Cardiac fibroblast (primary cell): ENCODE data around the gene TNS2.

Experiments used
- DNase-seq, 2 donors: peaks; one replicate each; pipeline versions ENCODE4 v3.0.0 to v3.0.0-alpha.2; 2010; ENCODE audit warnings: low read depth in 2 of 2
- H3K4me3 ChIP-seq, 2 donors: replicated peaks in 1 of 2; 1 replicate in 1 of 2; 2 replicates in 1 of 2; pipeline ENCODE4 v1.5.1; 2011; ENCODE audit warnings: low read depth in 2 of 2, low read length in 2 of 2, mild to moderate bottlenecking in 2 of 2, moderate library complexity in 1 of 2
- TF ChIP-seq, protein P1 (sequence below): IDR thresholded peaks from one replicate; pipeline ENCODE4 v1.5.1; 2011; ENCODE audit warnings: low read depth, mild to moderate bottlenecking, low read length, inconsistent platforms

Gene TNS2

GRCh38 chr12:53077030-53077429, 27.2 kb downstream of the TNS2 start:
- TF ChIP-seq, protein P1, sequence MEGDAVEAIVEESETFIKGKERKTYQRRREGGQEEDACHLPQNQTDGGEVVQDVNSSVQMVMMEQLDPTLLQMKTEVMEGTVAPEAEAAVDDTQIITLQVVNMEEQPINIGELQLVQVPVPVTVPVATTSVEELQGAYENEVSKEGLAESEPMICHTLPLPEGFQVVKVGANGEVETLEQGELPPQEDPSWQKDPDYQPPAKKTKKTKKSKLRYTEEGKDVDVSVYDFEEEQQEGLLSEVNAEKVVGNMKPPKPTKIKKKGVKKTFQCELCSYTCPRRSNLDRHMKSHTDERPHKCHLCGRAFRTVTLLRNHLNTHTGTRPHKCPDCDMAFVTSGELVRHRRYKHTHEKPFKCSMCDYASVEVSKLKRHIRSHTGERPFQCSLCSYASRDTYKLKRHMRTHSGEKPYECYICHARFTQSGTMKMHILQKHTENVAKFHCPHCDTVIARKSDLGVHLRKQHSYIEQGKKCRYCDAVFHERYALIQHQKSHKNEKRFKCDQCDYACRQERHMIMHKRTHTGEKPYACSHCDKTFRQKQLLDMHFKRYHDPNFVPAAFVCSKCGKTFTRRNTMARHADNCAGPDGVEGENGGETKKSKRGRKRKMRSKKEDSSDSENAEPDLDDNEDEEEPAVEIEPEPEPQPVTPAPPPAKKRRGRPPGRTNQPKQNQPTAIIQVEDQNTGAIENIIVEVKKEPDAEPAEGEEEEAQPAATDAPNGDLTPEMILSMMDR = no peak
- DNase-seq = no peak
- no peak overlapping the region for H3K4me3 ChIP-seq

- peak in 1 of 2 donors; percentile 51 for DNase-seq
- H3K4me3 ChIP-seq = peak overlapping the region; percentile 55 to 72
Observed at GRCh38 chr12:53078425-53079225, 28.8 kb downstream of the TNS2 start.

DNA sequence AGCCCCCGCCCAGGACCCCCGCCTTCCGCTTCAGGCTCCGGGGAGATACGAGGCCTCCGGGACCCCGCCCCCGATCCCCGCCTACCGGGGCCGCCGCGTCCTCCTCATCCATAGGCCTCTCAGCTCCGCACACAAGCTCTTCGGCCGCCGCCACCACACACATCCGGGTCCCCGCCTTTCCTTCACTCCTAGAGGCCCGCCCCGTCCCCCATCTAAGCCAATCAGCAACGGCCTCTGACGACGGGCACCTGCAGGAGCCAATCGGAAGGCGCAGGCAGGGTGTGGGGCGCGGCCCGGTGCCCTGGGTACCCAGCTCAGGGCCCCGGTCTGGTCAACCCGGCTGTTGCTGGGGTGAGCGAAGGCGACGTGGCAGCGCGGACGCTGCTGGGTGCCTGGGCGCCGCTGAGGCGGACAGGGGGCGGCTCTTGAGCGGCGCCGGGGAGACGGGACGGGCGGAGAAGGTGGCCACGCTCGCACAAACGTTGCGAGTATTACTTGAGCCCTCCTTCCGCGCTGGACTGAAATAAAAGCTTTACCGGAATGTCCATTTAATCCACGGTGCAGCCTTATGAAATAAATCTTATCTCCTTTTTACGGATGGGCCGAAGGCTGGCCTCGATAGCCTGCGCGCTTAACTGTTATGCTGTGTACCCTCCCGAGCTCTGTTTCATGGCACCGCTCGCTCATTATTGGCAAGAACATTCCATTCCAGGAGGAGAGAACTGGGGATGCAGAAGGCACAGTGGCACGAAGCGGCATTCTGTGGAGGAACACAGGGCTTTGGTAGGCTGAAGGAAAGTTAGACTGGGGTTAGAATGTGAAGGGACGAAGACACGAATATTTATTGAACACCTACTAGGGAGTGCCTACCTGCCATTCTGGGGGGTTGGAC, 29.6 kb downstream of the TNS2 start, which contains the start of gene SPRYD3:
Gene SPRYD3, minus strand, starts transcription at position 165 of the 892 bp plus-strand sequence. Its CDS starts 57 bp downstream, at position 108.
- peak within 1 kb of the TSS; percentile 55 to 72 for H3K4me3 ChIP-seq
- TF ChIP-seq, protein P1 = no peak
- peak; percentile 98 for DNase-seq

More at GRCh38 chr12:53078425-53079225, 28.8 kb downstream of the TNS2 start:
- TF ChIP-seq, protein P1 = no peak

GRCh38 chr12:53082637-53083175, 32.8 kb downstream of the TNS2 start:
- DNase-seq = no peak
- no peak overlapping the region for H3K4me3 ChIP-seq
- TF ChIP-seq, protein P1 = no peak

DNA sequence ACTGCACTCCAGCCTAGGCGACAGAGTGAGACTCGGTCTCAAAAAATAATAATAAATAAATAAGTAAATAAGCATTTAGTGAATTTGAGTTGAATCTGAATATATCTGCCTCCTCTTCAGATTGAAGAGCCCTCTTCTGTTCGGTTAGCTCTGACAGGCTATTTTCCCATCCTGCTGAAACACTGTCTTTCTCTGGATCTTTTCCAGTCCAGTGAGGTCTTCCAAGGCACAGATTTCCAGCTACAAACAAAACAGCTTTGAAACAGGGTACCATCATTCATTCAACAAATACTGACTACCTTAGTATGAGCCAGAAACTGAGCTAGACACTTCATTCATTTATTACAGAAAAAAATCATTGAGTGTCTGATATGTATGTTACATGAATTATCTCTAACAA, 36.5 kb downstream of the TNS2 start:
- no peak for DNase-seq
- no peak overlapping the region for H3K4me3 ChIP-seq
- TF ChIP-seq, protein P1 = no peak

DNA sequence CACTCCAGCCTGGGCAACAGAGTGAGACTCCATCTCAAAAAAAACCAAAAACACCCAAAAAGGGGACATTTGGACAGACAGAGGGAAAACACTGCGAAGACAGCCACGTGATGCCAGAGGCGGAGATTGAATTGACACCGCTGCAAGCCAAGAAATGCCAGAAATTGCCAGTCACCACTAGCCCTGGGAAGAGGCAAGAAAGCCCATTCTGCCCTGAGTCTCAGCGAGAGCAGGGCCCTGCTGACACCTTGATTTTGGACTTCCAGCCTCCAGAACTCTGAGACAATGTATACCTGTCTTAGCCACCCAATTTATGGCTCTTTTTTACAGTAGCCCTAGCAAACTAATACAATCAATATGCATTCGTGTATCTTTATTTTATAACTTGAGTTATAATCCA, 40.2 kb downstream of the TNS2 start:
- TF ChIP-seq, protein P1 = no peak
- H3K4me3 ChIP-seq = no peak overlapping the region
- DNase-seq = no peak
